Left lung (tissue), 10 donors: ENCODE measurements around the gene MEIKIN. TPM values are rescaled to one million over a fixed set of nuclear protein-coding genes. Genes with fewer than 3 reads are reported as not detected.

Source experiments
- ATAC-seq: fragments of 200-7000 bp; cut with Tn5 transposase; one replicate; pipeline ENCODE4 v1.9.1; 2020; ENCODE audit warnings: moderate library complexity
- DNase-seq, 4 donors: peaks; one replicate each; pipeline ENCODE4 v3.0.0-alpha.2; 2013 to 2020
- H3K27ac ChIP-seq, 2 donors: fragments of 200-600 bp; sonication (generic) in 1 of 2; one replicate each; pipeline versions ENCODE4 v1.5.0 to v1.8.0; 2020 to 2021
- H3K27me3 ChIP-seq, 2 donors: fragments of 200-600 bp; sonication (generic) in 1 of 2; one replicate each; pipeline versions ENCODE4 v1.5.0 to v1.8.0; 2020 to 2021
- H3K36me3 ChIP-seq, 2 donors: fragments of 200-600 bp; sonication (generic) in 1 of 2; one replicate each; pipeline versions ENCODE4 v1.5.0 to v1.8.0; 2020 to 2021
- H3K4me1 ChIP-seq, 2 donors: fragments of 200-600 bp; one replicate each; pipeline ENCODE4 v1.8.0; 2021
- H3K4me3 ChIP-seq, 2 donors: fragments of 200-600 bp; sonication (generic) in 1 of 2; one replicate each; pipeline versions ENCODE4 v1.5.0 to v1.8.0; 2020 to 2021; ENCODE audit warnings: mild to moderate bottlenecking in 1 of 2
- H3K9me3 ChIP-seq, 2 donors: fragments of 200-600 bp; sonication (generic) in 1 of 2; one replicate each; pipeline versions ENCODE4 v1.5.0 to v1.8.0; 2020 to 2021
- CTCF ChIP-seq, 2 donors: fragments of 200-600 bp; sonication (generic) in 1 of 2; IDR thresholded peaks; one replicate each; pipeline versions ENCODE4 v1.5.0 to v1.8.0; 2021; ENCODE audit warnings: antibody characterized with exemption in 2 of 2
- intact Hi-C, 2 donors: fragments of 100-400 bp; cut with DNase I; formaldehyde crosslinking; loops; one replicate each; pipeline versions ENCODE4 v1.11.2 to v1.14.2; 2022
- polyA plus RNA-seq, 6 donors: library from polyadenylated mRNA; unstranded; fragments of 120-200 nt; gene quantifications; one replicate each; pipeline ENCODE4 v1.2.1, GENCODE V29; 2013; ENCODE audit not compliant: insufficient read length in 6 of 6
- total RNA-seq, 2 donors: library from RNA; stranded (reverse); fragmentation: NEBNext Ultra II Directional; extraction: Animal tissue kit (Norgen Biotek cat#: 25700); gene quantifications; one replicate each; pipeline ENCODE4 v1.2.1, GENCODE V29; 2021
- donor health status: DM: no; HTN: yes; CAD: no.
- donor health status: DM: no; HTN: no; CAD: no.

MEIKIN gene
- total and polyA plus RNA-seq, 8 donors: 0.17 to 1.5 (median 0.85) TPM; not detected in 5

DNA sequence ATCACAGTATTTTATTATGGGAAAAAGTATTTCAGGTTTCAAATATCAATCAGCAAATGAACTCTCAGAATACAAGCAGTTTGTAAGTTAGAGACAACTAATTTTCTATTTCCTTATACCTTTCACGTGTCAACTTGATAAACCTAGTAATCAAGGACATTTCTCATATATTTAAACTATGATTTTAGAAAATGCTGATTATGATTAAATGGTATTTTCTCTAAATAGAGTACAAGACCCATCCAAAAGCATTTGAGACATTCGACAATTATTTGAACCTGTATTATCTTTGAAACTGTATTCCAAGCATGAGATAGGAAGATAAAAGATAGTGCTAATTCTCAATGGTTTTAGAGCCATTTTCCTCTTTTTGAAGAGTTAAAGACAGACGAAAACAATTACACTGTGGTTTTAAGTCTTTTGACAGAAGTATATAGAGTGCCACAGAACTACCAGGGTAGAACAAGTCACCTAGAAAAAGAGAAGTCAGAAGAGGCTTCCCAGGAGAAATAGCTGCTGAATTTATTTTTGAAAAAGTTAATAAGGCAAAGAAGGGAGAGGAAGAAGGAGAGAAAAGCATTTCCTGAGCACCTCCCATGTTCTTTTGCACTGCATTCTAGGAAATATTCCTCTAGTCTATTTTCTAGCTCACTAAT, 5.6 kb downstream of the MEIKIN start:
- Histone ChIP-seq H3K36me3 (no peaks in the 10 kb centered on the region), H3K9me3 (no peaks in the 10 kb centered on the region), H3K27me3 (no peaks in the 10 kb centered on the region), H3K4me3 (no peak overlapping the region), H3K27ac (no peak overlapping the region), H3K4me1 (no peaks in the 10 kb centered on the region)
- ATAC-seq: no peak
- intact Hi-C loops: no loop called here
- no peak for TF ChIP-seq CTCF (IDR thresholded peaks at IDR 0.05)
- DNase-seq: no peak

- peaks cover 0 to 23% of the 10 kb centered on the region in 2 donors for H3K9me3 ChIP-seq
- no peak for TF ChIP-seq CTCF (IDR thresholded peaks at IDR 0.05)
- H3K27me3 ChIP-seq: no peaks in the 10 kb centered on the region
- DNase-seq (no peak), ATAC-seq (no peak)
- no peak overlapping the region for H3K4me3 ChIP-seq
- H3K4me1 ChIP-seq: no peaks in the 10 kb centered on the region
- no peaks in the 10 kb centered on the region for H3K36me3 ChIP-seq
- H3K27ac ChIP-seq: no peak overlapping the region
- intact Hi-C loops: no loop called here
Measured at GRCh38 chr5:131932235-131932634, 13.2 kb downstream of the MEIKIN start.

GRCh38 chr5:131928957-131929356, 16.5 kb downstream of the MEIKIN start:
- Histone ChIP-seq H3K27me3 (no peaks in the 10 kb centered on the region), H3K4me1 (no peaks in the 10 kb centered on the region), H3K27ac (no peak overlapping the region), H3K9me3 (peaks cover 0 to 37% of the 10 kb centered on the region in 2 donors), H3K4me3 (no peak overlapping the region), H3K36me3 (no peaks in the 10 kb centered on the region)
- TF ChIP-seq CTCF (IDR thresholded peaks at IDR 0.05): no peak
- intact Hi-C loops: no loop called here
- no peak for ATAC-seq
- DNase-seq: no peak

DNA sequence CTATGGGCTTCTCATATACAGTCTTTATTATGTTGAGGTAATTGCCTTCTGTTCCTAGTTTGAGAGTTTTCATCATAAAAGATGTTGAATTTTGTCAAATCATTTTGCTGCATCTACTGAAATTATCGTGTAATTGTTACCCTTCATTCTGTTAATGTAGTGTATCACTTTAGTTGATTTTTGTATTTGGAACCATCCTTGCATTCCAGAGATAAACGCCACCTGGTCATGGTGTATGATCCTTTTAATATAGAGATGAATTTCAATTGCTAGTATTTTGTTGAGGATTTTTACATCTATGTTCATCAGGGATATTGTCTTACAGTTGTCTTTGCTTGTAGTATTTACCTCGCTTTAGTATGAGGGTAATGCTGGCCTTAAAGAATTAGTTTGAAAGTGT, 19.3 kb downstream of the MEIKIN start:
- DNase-seq (no peak), ATAC-seq (no peak)
- H3K9me3 ChIP-seq: peaks cover 0 to 37% of the 10 kb centered on the region in 2 donors
- H3K4me1 ChIP-seq: no peaks in the 10 kb centered on the region
- intact Hi-C loops: no loop called here
- no peak overlapping the region for H3K4me3 ChIP-seq
- no peaks in the 10 kb centered on the region for H3K27me3 ChIP-seq
- no peak overlapping the region for H3K27ac ChIP-seq
- TF ChIP-seq CTCF (IDR thresholded peaks at IDR 0.05): no peak
- no peaks in the 10 kb centered on the region for H3K36me3 ChIP-seq

GRCh38 chr5:131916481-131916880, 29.0 kb downstream of the MEIKIN start:
- ATAC-seq (no peak), DNase-seq (no peak)
- Histone ChIP-seq H3K27ac (no peak overlapping the region), H3K36me3 (no peaks in the 10 kb centered on the region), H3K27me3 (no peaks in the 10 kb centered on the region), H3K4me3 (no peak overlapping the region), H3K4me1 (no peaks in the 10 kb centered on the region), H3K9me3 (no peaks in the 10 kb centered on the region)
- intact Hi-C loops: no loop called here
- TF ChIP-seq CTCF (IDR thresholded peaks at IDR 0.05): no peak
